Smooth muscle cell (in vitro differentiated cells): Measurements from ENCODE around the gene DES. TPM values are rescaled to one million over a fixed set of nuclear protein-coding genes. Genes with fewer than 3 reads are reported as not detected.

Experiments
- DNase-seq: peaks from one replicate; lab custom pipeline; 2025; ENCODE audit not compliant: unreplicated experiment; lab: John Stamatoyannopoulos, UW
- H2AFZ ChIP-seq: fragments of 200-600 bp; sonication (generic); 2 replicates; pipeline ENCODE4 v1.6.0; 2016; ENCODE audit warnings: antibody characterized with exemption, low read depth, mild to moderate bottlenecking
- H3F3A ChIP-seq: fragments of 200-600 bp; sonication (generic); 2 replicates; pipeline ENCODE4 v1.6.0; 2017; ENCODE audit warnings: antibody characterized with exemption, low read depth
- H3K27ac ChIP-seq: fragments of 200-600 bp; sonication (generic); 2 replicates; pipeline ENCODE4 v1.5.1; 2016; ENCODE audit warnings: low read depth, mild to moderate bottlenecking
- H3K27me3 ChIP-seq: fragments of 200-600 bp; sonication (generic); 2 replicates; pipeline ENCODE4 v1.6.1; 2016; ENCODE audit warnings: low read depth, mild to moderate bottlenecking
- H3K36me3 ChIP-seq: fragments of 200-600 bp; sonication (generic); 2 replicates; pipeline ENCODE4 v1.5.1; 2016; ENCODE audit warnings: low read depth
- H3K4me1 ChIP-seq: fragments of 200-600 bp; sonication (generic); 2 replicates; pipeline ENCODE4 v1.5.1; 2016; ENCODE audit warnings: low read depth
- H3K4me2 ChIP-seq: fragments of 200-600 bp; sonication (generic); 2 replicates; pipeline ENCODE4 v1.6.0; 2016; ENCODE audit warnings: mild to moderate bottlenecking
- H3K4me3 ChIP-seq: fragments of 200-600 bp; sonication (generic); 2 replicates; pipeline ENCODE4 v1.5.1; 2016; ENCODE audit warnings: mild to moderate bottlenecking
- H3K79me2 ChIP-seq: fragments of 200-600 bp; sonication (generic); 2 replicates; pipeline ENCODE4 v1.6.0; 2016; ENCODE audit warnings: low read depth, mild to moderate bottlenecking
- H3K9ac ChIP-seq: fragments of 200-600 bp; sonication (generic); 2 replicates; pipeline ENCODE4 v1.6.0; 2016; ENCODE audit warnings: low read depth
- H3K9me3 ChIP-seq: fragments of 200-600 bp; sonication (generic); replicated peaks from 2 replicates; pipeline ENCODE4 v1.5.1; 2016; ENCODE audit warnings: low read depth
- H4K20me1 ChIP-seq: fragments of 200-600 bp; sonication (generic); 2 replicates; pipeline ENCODE4 v1.6.0; 2016; ENCODE audit warnings: low read depth
- CTCF ChIP-seq: fragments of 200-600 bp; sonication (generic); IDR thresholded peaks from 2 replicates; pipeline ENCODE4 v1.5.1; 2017; ENCODE audit warnings: borderline replicate concordance, mild to moderate bottlenecking, antibody characterized with exemption; ENCODE audit not compliant: insufficient read depth, poor library complexity, severe bottlenecking
- WGBS: methylation state at CpG from one replicate; pipeline ENCODE4 v1.1.7; 2016; ENCODE audit warnings: low lambda C conversion rate; 5-methylcytosine and 5-hydroxymethylcytosine counted together
- polyA plus RNA-seq: library from polyadenylated mRNA; unstranded; fragments of >200 nt; fragmentation: Nextera tagmentation; extraction: Ambion mirVana; gene quantifications from 2 replicates; pipeline ENCODE4 v1.2.1, GENCODE V29; 2016
- total RNA-seq: library from RNA; depleted of rRNA; stranded (reverse); fragments of >200 nt; gene quantifications from 2 replicates; pipeline ENCODE4 v1.2.3, GENCODE V29; 2014

Gene DES
- total and polyA plus RNA-seq, 2 experiments from 2014 or later = 103 to 109 TPM

GRCh38 chr2:219435701-219436100 lies 17.5 kb downstream of the DES start:
- no peak overlapping the region for H3K4me2 ChIP-seq
- no peaks in the 10 kb centered on the region for H3K79me2 ChIP-seq
- DNase-seq = no peak
- H3K9ac ChIP-seq = no peak overlapping the region
- no peak overlapping the region for H2AFZ ChIP-seq
- H3K9me3 ChIP-seq = no peaks in the 10 kb centered on the region
- TF ChIP-seq CTCF = no peak
- no peaks in the 10 kb centered on the region for H3K36me3 ChIP-seq
- H4K20me1 ChIP-seq = no peaks in the 10 kb centered on the region
- H3K4me1 ChIP-seq = peaks cover 11% of the 10 kb centered on the region
- 94% methylated on average over 6 of the region's 6 CpGs for WGBS
- H3K27ac ChIP-seq = no peak overlapping the region
- peaks cover 9% of the 10 kb centered on the region for H3F3A ChIP-seq
- no peak overlapping the region for H3K4me3 ChIP-seq
- peaks cover 12% of the 10 kb centered on the region for H3K27me3 ChIP-seq

- no peak overlapping the region for H3K4me2 ChIP-seq
- no peak overlapping the region for H2AFZ ChIP-seq
- H3K9me3 ChIP-seq = no peaks in the 10 kb centered on the region
- no peaks in the 10 kb centered on the region for H3K36me3 ChIP-seq
- WGBS = 97% methylated on average over 5 of the region's 5 CpGs
- no peaks in the 10 kb centered on the region for H3K79me2 ChIP-seq
- H4K20me1 ChIP-seq = no peaks in the 10 kb centered on the region
- H3K9ac ChIP-seq = no peak overlapping the region
- no peak overlapping the region for H3K27ac ChIP-seq
- peaks cover 12% of the 10 kb centered on the region for H3K27me3 ChIP-seq
- TF ChIP-seq CTCF = no peak
- peaks cover 14% of the 10 kb centered on the region for H3K4me1 ChIP-seq
- H3K4me3 ChIP-seq = no peak overlapping the region
- DNase-seq = no peak
- peaks cover 9% of the 10 kb centered on the region for H3F3A ChIP-seq
These were observed 18.3 kb downstream of the DES start for GRCh38 chr2:219436491-219436890.

GRCh38 chr2:219437141-219437540 lies 19.0 kb downstream of the DES start:
- H4K20me1 ChIP-seq = no peaks in the 10 kb centered on the region
- no peak overlapping the region for H3K4me2 ChIP-seq
- no peak for TF ChIP-seq CTCF
- no peak overlapping the region for H3K9ac ChIP-seq
- no peaks in the 10 kb centered on the region for H3K79me2 ChIP-seq
- no peak overlapping the region for H3K4me3 ChIP-seq
- H3K27me3 ChIP-seq = peaks cover 12% of the 10 kb centered on the region
- no peaks in the 10 kb centered on the region for H3K36me3 ChIP-seq
- peaks cover 9% of the 10 kb centered on the region for H3F3A ChIP-seq
- WGBS = 74% methylated on average over 3 of the region's 3 CpGs
- no peak overlapping the region for H3K27ac ChIP-seq
- H3K4me1 ChIP-seq = peaks cover 15% of the 10 kb centered on the region
- no peaks in the 10 kb centered on the region for H3K9me3 ChIP-seq
- H2AFZ ChIP-seq = no peak overlapping the region
- no peak for DNase-seq

GRCh38 chr2:219437690-219438206 lies 19.6 kb downstream of the DES start:
- H4K20me1 ChIP-seq = no peaks in the 10 kb centered on the region
- TF ChIP-seq CTCF = no peak
- no peaks in the 10 kb centered on the region for H3K79me2 ChIP-seq
- H3K27ac ChIP-seq = no peak overlapping the region
- H3K4me1 ChIP-seq = peaks cover 15% of the 10 kb centered on the region
- no peaks in the 10 kb centered on the region for H3K36me3 ChIP-seq
- no peak for DNase-seq
- H3K4me3 ChIP-seq = no peak overlapping the region
- no peak overlapping the region for H2AFZ ChIP-seq
- no peak overlapping the region for H3K4me2 ChIP-seq
- H3K27me3 ChIP-seq = peaks cover 12% of the 10 kb centered on the region
- WGBS = 71% methylated on average over 6 of the region's 6 CpGs
- peaks cover 9% of the 10 kb centered on the region for H3F3A ChIP-seq
- H3K9ac ChIP-seq = no peak overlapping the region
- no peaks in the 10 kb centered on the region for H3K9me3 ChIP-seq
